Activated T-cell treated with anti-CD3 and anti-CD28 coated beads, Interleukin-2, amount 50 U/mL, for 4 hours (primary cell): ENCODE results near the gene CSKMT. TPM values are rescaled to one million over a fixed set of nuclear protein-coding genes. Genes with fewer than 3 reads are reported as not detected.
"Not testable (repeated sequence)": the region's sequence is repeated elsewhere in the genome, so short reads cannot be mapped to it uniquely, and the experiment has no call there.

ENCODE experiments used
- ATAC-seq, 2 donors: fragments of 200-7000 bp; cut with Tn5 transposase; one replicate each; pipeline ENCODE4 v1.10.0; 2021
- DNase-seq: peaks from one replicate; pipeline ENCODE4 v3.0.0-alpha.2; 2020
- H3K27me3 Mint-ChIP-seq: one replicate; pipeline ENCODE4 v1.8.0; 2021; ENCODE audit warnings: low read depth, mixed read lengths
- H3K36me3 Mint-ChIP-seq: one replicate; pipeline ENCODE4 v1.8.0; 2022; ENCODE audit warnings: mixed read lengths; ENCODE audit not compliant: insufficient read depth
- H3K4me1 Mint-ChIP-seq: one replicate; pipeline ENCODE4 v1.8.0; 2021; ENCODE audit warnings: low read depth, mixed read lengths
- H3K4me3 Mint-ChIP-seq: one replicate; pipeline ENCODE4 v1.8.0; 2021; ENCODE audit warnings: mild to moderate bottlenecking, moderate library complexity, mixed read lengths
- H3K9me3 Mint-ChIP-seq: one replicate; pipeline ENCODE4 v1.8.0; 2021; ENCODE audit warnings: mixed read lengths
- total RNA-seq, 3 donors: library from RNA; stranded (reverse); gene quantifications; one replicate each; pipeline ENCODE4 v1.2.1, GENCODE V29; 2021

CSKMT gene
- total RNA-seq, 3 donors from 2014 or later, result 54.6 to 73.1 (median 73.0) TPM

DNA sequence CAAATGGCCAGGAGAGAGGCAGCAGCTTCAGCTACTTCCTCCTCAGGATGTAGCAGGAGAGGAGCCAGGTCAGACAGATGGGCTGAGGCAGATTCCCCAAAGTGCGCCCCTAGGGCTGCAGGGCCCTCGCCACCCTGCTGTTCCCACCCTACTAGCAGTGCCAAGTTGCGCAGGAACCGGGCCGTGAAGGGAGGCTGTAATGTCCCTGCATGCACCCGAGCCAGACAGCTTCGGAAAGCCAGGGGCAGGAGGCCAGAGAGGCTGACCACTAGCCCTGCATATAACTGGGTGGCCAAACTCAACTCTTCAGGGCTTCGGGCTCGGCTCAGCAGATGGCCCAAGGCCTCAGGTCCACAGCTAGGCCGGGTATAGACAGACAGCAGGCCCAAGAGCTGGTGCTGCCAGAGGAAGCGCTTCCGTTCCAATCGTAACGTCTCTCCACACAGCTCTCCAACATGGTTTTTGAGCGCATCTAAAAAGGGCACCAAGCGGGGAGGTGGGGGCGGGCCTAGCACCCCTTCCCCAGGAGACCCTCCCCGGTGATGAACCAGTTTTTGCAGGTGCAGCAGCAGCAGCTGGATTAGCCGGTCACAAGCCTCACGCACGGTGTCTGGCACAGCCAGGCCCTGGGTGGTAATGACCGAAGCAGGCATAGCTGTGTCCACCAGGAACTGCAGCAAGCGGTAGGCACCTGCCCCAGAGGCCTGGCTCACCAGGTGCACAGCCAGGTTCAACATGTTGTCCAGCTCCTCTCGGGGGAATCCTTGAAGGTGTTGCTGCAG, 16.7 kb upstream of the CSKMT start:
- no peak for DNase-seq
- Mint-ChIP-seq H3K4me3 (no peak overlapping the region), H3K9me3 (no peaks in the 10 kb centered on the region), H3K4me1 (peaks cover 28% of the 10 kb centered on the region), H3K27me3 (no peaks in the 10 kb centered on the region), H3K36me3 (peaks cover 2% of the 10 kb centered on the region)
- no peak for ATAC-seq

GRCh38 chr11:62648967-62649364, 16.1 kb upstream of the CSKMT start:
- H3K4me3 Mint-ChIP-seq, result no peak overlapping the region
- H3K9me3 Mint-ChIP-seq, result no peaks in the 10 kb centered on the region
- no peaks in the 10 kb centered on the region for H3K27me3 Mint-ChIP-seq
- H3K36me3 Mint-ChIP-seq, result peaks cover 2% of the 10 kb centered on the region
- no peak for ATAC-seq
- peaks cover 31% of the 10 kb centered on the region for H3K4me1 Mint-ChIP-seq
- DNase-seq, result no peak

DNA sequence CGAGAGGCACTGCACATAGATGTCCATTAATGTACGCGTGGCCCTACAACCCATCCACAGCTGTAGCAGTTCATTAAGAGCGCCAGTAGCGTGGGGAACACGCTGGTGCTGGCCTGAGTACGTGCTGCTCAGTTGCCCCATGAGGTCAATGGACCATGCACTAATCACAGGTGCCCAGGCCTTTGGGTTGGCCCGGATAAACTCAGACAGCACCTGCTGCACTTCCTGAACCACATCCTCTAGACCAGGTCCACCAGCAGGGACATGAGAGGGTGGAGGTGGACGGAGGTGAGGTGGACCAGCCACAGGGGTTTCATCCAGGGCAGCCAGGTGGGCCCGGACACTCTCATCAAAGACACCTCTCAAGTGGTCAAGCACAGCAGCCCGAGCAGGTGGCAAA, 15.6 kb upstream of the CSKMT start:
- Mint-ChIP-seq H3K4me3 (no peak overlapping the region), H3K4me1 (peaks cover 28% of the 10 kb centered on the region), H3K36me3 (peaks cover 2% of the 10 kb centered on the region), H3K27me3 (no peaks in the 10 kb centered on the region), H3K9me3 (no peaks in the 10 kb centered on the region)
- DNase-seq, result no peak
- no peak for ATAC-seq

- DNase-seq, ATAC-seq, H3K4me3 Mint-ChIP-seq, H3K9me3 Mint-ChIP-seq, H3K27me3 Mint-ChIP-seq, H3K36me3 Mint-ChIP-seq: not testable (repeated sequence)
- peaks cover 23% of the 10 kb centered on the region for H3K4me1 Mint-ChIP-seq
Observed at GRCh38 chr11:62650283-62650682, 14.8 kb upstream of the CSKMT start.

GRCh38 chr11:62652161-62653006, 12.7 kb upstream of the CSKMT start:
- peaks cover 13% of the 10 kb centered on the region for H3K4me1 Mint-ChIP-seq
- peak overlapping the region; percentile 91 for H3K4me3 Mint-ChIP-seq
- H3K36me3 Mint-ChIP-seq, result peaks cover 2% of the 10 kb centered on the region
- no peaks in the 10 kb centered on the region for H3K9me3 Mint-ChIP-seq
- DNase-seq, result no peak
- ATAC-seq, result peak; percentile 13 to 18
- H3K27me3 Mint-ChIP-seq, result no peaks in the 10 kb centered on the region

DNA sequence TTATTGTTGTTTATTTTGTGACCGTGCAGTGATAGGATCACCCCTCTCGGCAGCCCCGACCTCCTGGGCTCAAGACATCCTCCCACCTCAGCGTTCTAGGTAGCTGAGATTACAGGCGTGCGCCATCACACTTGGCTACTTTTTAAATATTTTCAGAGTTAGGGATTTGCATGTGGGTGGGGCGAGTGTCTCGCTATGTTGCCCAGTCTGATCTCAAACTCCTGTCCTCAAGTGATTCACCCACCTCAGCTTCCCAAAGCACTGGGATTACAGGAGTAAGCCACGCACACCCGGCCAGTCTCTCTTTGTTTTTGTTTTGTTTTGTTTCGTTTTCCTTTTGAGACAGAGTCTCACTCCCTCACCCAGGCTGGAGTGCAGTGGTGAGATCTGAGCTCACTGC, 10.8 kb upstream of the CSKMT start:
- Mint-ChIP-seq H3K36me3 (no peaks in the 10 kb centered on the region), H3K9me3 (no peaks in the 10 kb centered on the region), H3K4me3 (peak overlapping the region; percentile 52), H3K27me3 (no peaks in the 10 kb centered on the region), H3K4me1 (peaks cover 13% of the 10 kb centered on the region)
- ATAC-seq (no peak), DNase-seq (no peak)

GRCh38 chr11:62656796-62657429, 8.2 kb upstream of the CSKMT start:
- no peak overlapping the region for H3K4me3 Mint-ChIP-seq
- ATAC-seq, result no peak
- peaks cover 10% of the 10 kb centered on the region for H3K4me1 Mint-ChIP-seq
- no peaks in the 10 kb centered on the region for H3K9me3 Mint-ChIP-seq
- no peaks in the 10 kb centered on the region for H3K36me3 Mint-ChIP-seq
- DNase-seq, result no peak
- no peaks in the 10 kb centered on the region for H3K27me3 Mint-ChIP-seq

GRCh38 chr11:62664405-62665074, 572 bp upstream of the CSKMT start:
- no peaks in the 10 kb centered on the region for H3K27me3 Mint-ChIP-seq
- H3K36me3 Mint-ChIP-seq, result peaks cover 25% of the 10 kb centered on the region
- DNase-seq (peak; percentile 37), ATAC-seq (peak; percentile 56 to 64)
- H3K4me3 Mint-ChIP-seq, result peak overlapping the region; percentile 98
- H3K9me3 Mint-ChIP-seq, result no peaks in the 10 kb centered on the region
- H3K4me1 Mint-ChIP-seq, result peaks cover 23% of the 10 kb centered on the region

GRCh38 chr11:62665599-62666258, 617 bp downstream of the CSKMT start:
- Mint-ChIP-seq H3K36me3 (peaks cover 26% of the 10 kb centered on the region), H3K9me3 (no peaks in the 10 kb centered on the region), H3K27me3 (no peaks in the 10 kb centered on the region), H3K4me3 (peak overlapping the region; percentile 98), H3K4me1 (peaks cover 30% of the 10 kb centered on the region)
- ATAC-seq, result peak; percentile 27 to 38
- peak; percentile 63 for DNase-seq

- Mint-ChIP-seq H3K4me3 (peak overlapping the region; percentile 98), H3K9me3 (no peaks in the 10 kb centered on the region), H3K4me1 (peaks cover 30% of the 10 kb centered on the region), H3K27me3 (no peaks in the 10 kb centered on the region), H3K36me3 (peaks cover 26% of the 10 kb centered on the region)
- DNase-seq (no peak), ATAC-seq (no peak)
Observed at GRCh38 chr11:62666259-62666926, 1.3 kb downstream of the CSKMT start.

DNA sequence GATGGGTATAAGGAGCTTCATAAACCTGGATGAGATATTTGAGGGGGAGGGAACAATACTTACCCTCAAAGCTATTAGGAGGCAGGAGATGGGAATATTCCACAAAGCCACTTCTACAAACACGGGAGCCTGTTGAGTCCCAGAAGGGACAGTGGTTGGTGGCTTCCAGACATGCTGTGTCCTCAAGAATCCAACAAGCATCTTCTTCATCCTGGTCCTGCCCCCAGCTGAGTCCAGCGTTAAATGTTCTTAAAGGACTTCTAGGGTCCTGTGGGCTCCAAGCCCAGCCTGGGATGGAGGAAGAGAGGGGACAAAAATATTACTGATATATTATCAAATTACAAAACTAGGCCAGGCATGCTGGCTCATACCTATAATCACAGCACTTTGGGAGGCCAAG, 2.3 kb downstream of the CSKMT start:
- H3K36me3 Mint-ChIP-seq, result peaks cover 26% of the 10 kb centered on the region
- DNase-seq (no peak), ATAC-seq (no peak)
- peak overlapping the region; percentile 98 for H3K4me3 Mint-ChIP-seq
- no peaks in the 10 kb centered on the region for H3K27me3 Mint-ChIP-seq
- H3K4me1 Mint-ChIP-seq, result peaks cover 33% of the 10 kb centered on the region
- H3K9me3 Mint-ChIP-seq, result no peaks in the 10 kb centered on the region

- no peak for DNase-seq
- peaks cover 30% of the 10 kb centered on the region for H3K4me1 Mint-ChIP-seq
- ATAC-seq, result no peak
- peak overlapping the region; percentile 98 for H3K4me3 Mint-ChIP-seq
- H3K36me3 Mint-ChIP-seq, result peaks cover 23% of the 10 kb centered on the region
- no peaks in the 10 kb centered on the region for H3K27me3 Mint-ChIP-seq
- H3K9me3 Mint-ChIP-seq, result no peaks in the 10 kb centered on the region
Observed at GRCh38 chr11:62669420-62670161, 4.5 kb downstream of the CSKMT start.

- DNase-seq, result no peak
- peak; percentile 7 to 15 for ATAC-seq
- Mint-ChIP-seq H3K36me3 (peaks cover 19% of the 10 kb centered on the region), H3K9me3 (no peaks in the 10 kb centered on the region), H3K4me1 (peaks cover 32% of the 10 kb centered on the region), H3K4me3 (peak overlapping the region; percentile 98), H3K27me3 (no peaks in the 10 kb centered on the region)
Observed at GRCh38 chr11:62671236-62671607, 6.1 kb downstream of the CSKMT start.
